ENCODE measurements around the gene SYK. TPM values are rescaled to one million over a fixed set of nuclear protein-coding genes. Genes with fewer than 3 reads are reported as not detected.

The SYK gene
- total RNA-seq, 1 donor from 2014 or later: 12.0 TPM

GRCh38 chr9:90929626-90930025 lies 128.0 kb downstream of the SYK start:
- DNase-seq (ENCODE audit: extremely low spot score in 2 of 2): no peak
- no peaks in the 10 kb centered on the region for H3K27me3 ChIP-seq
- H3K4me1 ChIP-seq: no peaks in the 10 kb centered on the region
- intact Hi-C loops (cut with DNase I): no loop called here
- H3K4me3 ChIP-seq: no peak overlapping the region
- no peak for TF ChIP-seq POLR2A (IDR thresholded peaks at IDR 0.05)
- no peak for TF ChIP-seq POLR2AphosphoS5 (IDR thresholded peaks at IDR 0.05; ENCODE audit: insufficient read depth in 1 of 2, low read depth in 1 of 2)
- TF ChIP-seq CTCF (IDR thresholded peaks at IDR 0.05): no peak
- H3K36me3 ChIP-seq: no peaks in the 10 kb centered on the region
- no peaks in the 10 kb centered on the region for H3K9me3 ChIP-seq
- H3K27ac ChIP-seq: no peak overlapping the region

GRCh38 chr9:90933468-90933867 lies 131.8 kb downstream of the SYK start:
- no peak for TF ChIP-seq CTCF (IDR thresholded peaks at IDR 0.05)
- TF ChIP-seq POLR2A (IDR thresholded peaks at IDR 0.05): no peak
- no peak for TF ChIP-seq POLR2AphosphoS5 (IDR thresholded peaks at IDR 0.05; ENCODE audit: insufficient read depth in 1 of 2, low read depth in 1 of 2)
- H3K4me1 ChIP-seq: no peaks in the 10 kb centered on the region
- no peak overlapping the region for H3K4me3 ChIP-seq
- H3K27me3 ChIP-seq: no peaks in the 10 kb centered on the region
- DNase-seq (ENCODE audit: extremely low spot score in 2 of 2): no peak
- intact Hi-C loops (cut with DNase I): no loop called here
- no peak overlapping the region for H3K27ac ChIP-seq
- no peaks in the 10 kb centered on the region for H3K36me3 ChIP-seq
- no peaks in the 10 kb centered on the region for H3K9me3 ChIP-seq

- TF ChIP-seq POLR2A (IDR thresholded peaks at IDR 0.05) (no peak), POLR2AphosphoS5 (IDR thresholded peaks at IDR 0.05; ENCODE audit: insufficient read depth in 1 of 2, low read depth in 1 of 2) (no peak), CTCF (IDR thresholded peaks at IDR 0.05) (no peak)
- H3K9me3 ChIP-seq: no peaks in the 10 kb centered on the region
- H3K27ac ChIP-seq: no peak overlapping the region
- no peak for DNase-seq (ENCODE audit: extremely low spot score in 2 of 2)
- no peaks in the 10 kb centered on the region for H3K27me3 ChIP-seq
- intact Hi-C loops (cut with DNase I): no loop called here
- no peak overlapping the region for H3K4me3 ChIP-seq
- no peaks in the 10 kb centered on the region for H3K4me1 ChIP-seq
- H3K36me3 ChIP-seq: no peaks in the 10 kb centered on the region
Measured at GRCh38 chr9:90939351-90939750, 137.7 kb downstream of the SYK start.

- Histone ChIP-seq H3K4me3 (no peak overlapping the region), H3K27ac (no peak overlapping the region), H3K9me3 (no peaks in the 10 kb centered on the region), H3K36me3 (no peaks in the 10 kb centered on the region), H3K4me1 (no peaks in the 10 kb centered on the region), H3K27me3 (no peaks in the 10 kb centered on the region)
- TF ChIP-seq POLR2A (IDR thresholded peaks at IDR 0.05): no peak
- no peak for TF ChIP-seq CTCF (IDR thresholded peaks at IDR 0.05)
- no peak for TF ChIP-seq POLR2AphosphoS5 (IDR thresholded peaks at IDR 0.05; ENCODE audit: insufficient read depth in 1 of 2, low read depth in 1 of 2)
- DNase-seq (ENCODE audit: extremely low spot score in 2 of 2): no peak
- intact Hi-C loops (cut with DNase I): no loop called here
Measured at GRCh38 chr9:90940280-90940679, 138.7 kb downstream of the SYK start.

GRCh38 chr9:90941661-90942060 lies 140.0 kb downstream of the SYK start:
- H3K27ac ChIP-seq: no peak overlapping the region
- H3K27me3 ChIP-seq: no peaks in the 10 kb centered on the region
- H3K9me3 ChIP-seq: no peaks in the 10 kb centered on the region
- H3K36me3 ChIP-seq: no peaks in the 10 kb centered on the region
- TF ChIP-seq POLR2A (IDR thresholded peaks at IDR 0.05) (no peak), CTCF (IDR thresholded peaks at IDR 0.05) (no peak), POLR2AphosphoS5 (IDR thresholded peaks at IDR 0.05; ENCODE audit: insufficient read depth in 1 of 2, low read depth in 1 of 2) (no peak)
- no peak overlapping the region for H3K4me3 ChIP-seq
- intact Hi-C loops (cut with DNase I): no loop called here
- no peaks in the 10 kb centered on the region for H3K4me1 ChIP-seq
- no peak for DNase-seq (ENCODE audit: extremely low spot score in 2 of 2)

Measured in vagina (tissue), 2 donors.